Chondrocyte (in vitro differentiated cells): ENCODE results near the gene DCK. TPM values are rescaled to one million over a fixed set of nuclear protein-coding genes. Genes with fewer than 3 reads are reported as not detected.

Source experiments
- DNase-seq: peaks from one replicate; pipeline ENCODE4 v3.0.0; 2021; ENCODE audit warnings: mixed read lengths, low spot score
- H3K27ac Mint-ChIP-seq: one replicate; pipeline ENCODE4 v1.8.0; 2021; ENCODE audit warnings: mild to moderate bottlenecking, moderate library complexity, mixed read lengths; ENCODE audit not compliant: unreplicated experiment
- H3K27me3 Mint-ChIP-seq: 2 replicates; pipeline ENCODE4 v1.8.0; 2021; ENCODE audit warnings: low read depth, mixed read lengths
- H3K36me3 Mint-ChIP-seq: 2 replicates; pipeline ENCODE4 v1.8.0; 2021; ENCODE audit warnings: low read depth, mixed read lengths
- H3K4me1 Mint-ChIP-seq: 2 replicates; pipeline ENCODE4 v1.8.0; 2021; ENCODE audit warnings: low read depth, mild to moderate bottlenecking, mixed read lengths
- H3K4me3 Mint-ChIP-seq: one replicate; pipeline ENCODE4 v1.8.0; 2021; ENCODE audit warnings: mild to moderate bottlenecking, moderate library complexity, mixed read lengths; ENCODE audit not compliant: unreplicated experiment
- H3K9me3 Mint-ChIP-seq: 2 replicates; pipeline ENCODE4 v1.8.0; 2021; ENCODE audit warnings: low read depth, mixed read lengths
- CTCF ChIP-seq: fragments of 200-600 bp; sonication (generic); IDR thresholded peaks from 2 replicates; pipeline ENCODE4 v1.5.0; 2021; ENCODE audit warnings: antibody characterized with exemption, mild to moderate bottlenecking, moderate library complexity
- total RNA-seq: library from RNA; stranded (reverse); gene quantifications from 3 replicates; pipeline ENCODE4 v1.2.1, GENCODE V29; 2021

Gene DCK
- total RNA-seq, 1 donor from 2014 or later, result 14.9 TPM

GRCh38 chr4:71069063-71069462 is 75.6 kb downstream of the DCK start:
- H3K36me3 Mint-ChIP-seq, result no peaks in the 10 kb centered on the region
- H3K27me3 Mint-ChIP-seq, result peaks cover 20% of the 10 kb centered on the region
- H3K4me1 Mint-ChIP-seq, result peaks cover under 1% of the 10 kb centered on the region
- no peak overlapping the region for H3K27ac Mint-ChIP-seq
- H3K9me3 Mint-ChIP-seq, result no peaks in the 10 kb centered on the region
- DNase-seq, result no peak
- no peak for TF ChIP-seq CTCF
- H3K4me3 Mint-ChIP-seq, result no peak overlapping the region

GRCh38 chr4:71070015-71070414 is 76.6 kb downstream of the DCK start:
- Mint-ChIP-seq H3K27me3 (peaks cover 27% of the 10 kb centered on the region), H3K4me1 (peaks cover 10% of the 10 kb centered on the region), H3K27ac (no peak overlapping the region), H3K36me3 (no peaks in the 10 kb centered on the region), H3K9me3 (no peaks in the 10 kb centered on the region), H3K4me3 (no peak overlapping the region)
- no peak for TF ChIP-seq CTCF
- no peak for DNase-seq

GRCh38 chr4:71074452-71075299 is 81.2 kb downstream of the DCK start:
- H3K27ac Mint-ChIP-seq, result peak overlapping the region; percentile 66
- H3K9me3 Mint-ChIP-seq, result no peaks in the 10 kb centered on the region
- H3K27me3 Mint-ChIP-seq, result peaks cover 41% of the 10 kb centered on the region
- no peak for TF ChIP-seq CTCF
- no peaks in the 10 kb centered on the region for H3K36me3 Mint-ChIP-seq
- DNase-seq, result no peak
- H3K4me1 Mint-ChIP-seq, result peaks cover 11% of the 10 kb centered on the region
- peak overlapping the region; percentile 49 for H3K4me3 Mint-ChIP-seq

Other genes with a start within 250 kb of the DCK start
- gene GRSF1, start 153.8 kb upstream of the DCK start, total RNA-seq, result 79.5 to 84.6 TPM (median 83.4 TPM) in 3 replicates
- 23.3 to 28.8 TPM (median 27.0 TPM) in 3 replicates for gene MOB1B, start 91.3 kb upstream of the DCK start, total RNA-seq